NCI-H1930 (cell line): Measurements from ENCODE around the gene ENAH.
"Not testable (repeated sequence)": the region's sequence is repeated elsewhere in the genome, so short reads cannot be mapped to it uniquely, and the experiment has no call there.

ENCODE experiments used
- DNase-seq, 2 experiments: peaks; one replicate each; lab custom pipeline; 2025; lab: John Stamatoyannopoulos, UW

ENAH gene

DNA sequence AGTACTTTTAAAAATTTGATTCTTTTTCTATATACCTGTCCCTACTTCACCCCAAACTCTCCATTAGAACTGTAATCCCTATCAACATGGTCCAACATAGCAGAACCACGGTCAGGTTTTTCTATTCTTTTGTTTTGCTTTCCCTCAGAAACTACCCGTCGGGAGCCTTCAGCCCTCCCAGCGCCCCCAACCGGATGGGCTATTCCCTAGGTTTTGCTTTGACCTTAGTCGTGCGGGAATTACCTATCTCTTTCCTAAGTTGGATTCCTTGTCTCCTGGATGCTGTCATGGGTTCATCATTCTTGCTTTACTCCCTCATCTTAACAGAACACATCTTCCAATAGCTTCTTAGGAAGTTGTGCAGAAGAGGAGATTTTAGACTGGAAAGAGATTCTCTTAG, 127.5 kb downstream of the ENAH start:
- no peak for DNase-seq

DNA sequence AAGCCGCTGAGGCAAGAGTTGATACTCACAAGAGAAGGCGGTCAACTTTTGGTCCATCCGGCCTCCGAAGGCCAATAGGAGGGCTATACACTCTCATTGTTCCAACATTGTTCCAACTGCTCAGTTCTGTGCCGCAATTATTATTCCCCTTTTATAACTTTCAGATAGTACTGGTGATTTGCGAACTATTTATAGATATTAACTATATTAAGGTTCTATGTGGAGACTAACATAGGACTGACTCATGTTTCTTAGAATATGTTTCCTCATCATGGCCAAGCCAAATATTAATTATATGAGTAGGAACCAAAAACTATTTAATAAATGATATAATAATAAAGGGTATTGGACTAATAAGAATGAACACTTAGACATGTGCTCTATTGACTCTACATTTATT, 128.4 kb downstream of the ENAH start:
- no peak for DNase-seq

DNA sequence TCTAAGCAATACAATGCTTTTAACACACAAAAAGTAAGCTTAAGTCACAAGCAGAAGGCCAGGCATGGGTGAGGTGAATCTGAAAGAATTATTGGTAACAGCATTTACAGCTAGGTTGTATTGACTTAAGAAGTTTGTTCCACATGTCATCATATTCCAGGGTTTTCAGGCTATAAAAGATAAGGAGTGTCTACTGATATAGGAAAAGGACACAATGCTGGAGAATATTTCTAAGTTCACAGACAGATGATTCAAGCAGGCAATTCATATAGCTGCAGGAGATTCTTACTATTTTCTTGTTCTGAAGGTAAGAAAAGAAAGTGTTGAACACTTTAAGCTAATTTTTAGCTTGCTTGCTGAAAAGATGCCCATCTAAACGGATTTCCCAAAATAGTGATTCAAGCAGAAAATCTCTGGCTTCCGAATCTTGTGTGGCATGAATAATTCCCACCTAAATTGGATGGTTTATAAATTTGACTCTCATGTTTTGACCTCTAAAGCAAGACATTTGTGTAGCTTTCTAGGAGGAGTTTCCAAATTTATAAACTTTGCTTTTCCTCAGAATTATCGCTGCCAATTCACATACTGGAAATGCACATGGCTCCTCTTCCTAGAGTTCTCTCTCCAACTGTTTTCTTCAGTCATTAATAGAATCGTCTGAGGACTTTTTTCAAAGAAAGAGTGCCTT, 129.5 kb downstream of the ENAH start:
- no peak for DNase-seq

DNA sequence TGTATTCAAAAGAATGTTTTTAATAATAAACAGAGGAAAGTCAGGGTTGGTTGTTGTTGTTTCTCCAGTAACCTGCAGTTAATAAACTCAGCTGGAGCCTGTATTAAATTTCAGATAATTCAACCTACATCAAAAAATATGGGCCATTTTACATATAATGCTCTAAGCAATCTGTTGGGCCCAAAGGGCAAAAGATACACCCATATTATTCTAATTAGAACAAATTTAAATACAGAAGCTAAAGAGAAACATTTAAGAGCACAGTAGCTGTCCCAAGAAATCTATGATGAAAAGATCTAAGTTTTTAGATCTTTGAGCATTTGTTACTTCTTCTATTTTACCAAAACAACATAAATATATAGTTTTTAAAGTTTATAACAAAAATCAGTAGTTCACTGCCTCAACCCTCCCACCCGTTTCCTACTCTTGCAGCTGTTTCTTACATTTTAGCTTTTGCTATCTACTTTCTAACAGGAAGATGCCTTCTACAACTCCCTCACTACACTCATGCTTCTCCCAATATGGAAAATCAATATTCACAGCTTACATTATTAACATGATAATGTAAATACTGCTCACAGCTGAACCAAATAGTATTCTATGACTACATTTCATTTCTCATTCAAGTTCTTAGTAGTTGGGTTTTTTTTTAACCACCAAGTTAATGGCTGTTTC, 130.2 kb downstream of the ENAH start:
- DNase-seq = no peak

DNA sequence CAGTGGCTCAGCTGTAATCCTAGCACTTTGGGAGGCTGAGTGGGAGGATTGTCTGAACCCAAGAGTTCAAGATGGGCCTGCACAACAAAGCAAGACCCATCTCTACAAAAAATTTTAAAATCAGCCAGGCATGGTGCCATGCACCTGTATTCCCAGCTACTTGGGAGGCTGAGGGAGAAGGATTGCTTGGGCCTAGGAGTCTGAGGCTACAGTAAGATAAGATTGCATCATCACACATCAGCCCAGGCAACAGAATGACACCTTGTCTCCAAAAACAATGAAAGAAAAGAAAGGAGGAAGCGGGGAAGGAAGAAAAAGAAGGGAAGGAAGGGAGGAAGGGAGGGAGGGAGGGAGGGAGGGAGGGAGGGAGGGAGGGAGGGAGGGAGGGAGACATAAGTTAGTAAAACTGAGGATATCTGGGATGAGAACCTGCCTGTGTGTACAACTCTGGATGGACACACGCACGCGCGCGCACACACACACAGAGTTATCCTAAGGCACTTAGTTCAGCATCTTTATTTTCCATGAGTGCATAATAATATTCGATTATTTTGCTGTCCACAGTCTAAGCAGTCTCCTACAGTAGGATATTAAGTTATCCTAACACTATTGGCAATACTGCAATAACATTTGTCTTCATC, 132.2 kb downstream of the ENAH start:
- DNase-seq = no peak

DNA sequence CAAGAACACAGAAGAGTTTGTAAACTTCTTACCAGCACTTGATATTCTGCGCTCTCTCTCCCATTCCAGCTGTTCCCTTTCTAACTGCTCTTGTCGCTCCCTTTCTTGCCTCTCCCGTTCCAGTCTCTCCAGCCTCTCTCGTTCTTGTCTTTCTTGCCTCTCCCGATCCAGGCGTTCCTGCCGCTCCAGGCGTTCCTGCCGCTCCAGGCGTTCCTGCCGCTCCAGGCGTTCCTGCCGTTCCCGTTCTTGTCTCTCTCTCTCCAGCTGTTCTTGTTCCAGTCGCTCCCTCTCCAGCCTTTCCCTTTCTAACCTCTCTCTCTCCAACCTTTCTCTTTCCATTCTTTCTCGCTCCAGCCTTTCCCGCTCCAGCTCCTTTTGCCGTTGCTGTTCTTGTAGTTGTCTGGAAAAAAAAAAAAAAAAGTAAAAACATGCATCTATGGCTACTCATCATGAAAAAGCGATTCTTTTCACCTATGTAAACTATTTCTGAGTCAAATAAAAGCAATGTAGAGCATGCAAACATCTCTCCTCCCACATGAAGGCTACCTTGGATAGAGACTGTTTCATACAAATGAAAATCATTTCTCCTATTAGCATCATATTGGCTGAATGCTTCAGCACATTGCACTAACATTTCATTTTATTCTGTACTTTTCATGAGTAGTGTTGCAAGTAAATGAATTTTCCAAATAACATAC, 133.6 kb downstream of the ENAH start:
- no peak for DNase-seq

DNA sequence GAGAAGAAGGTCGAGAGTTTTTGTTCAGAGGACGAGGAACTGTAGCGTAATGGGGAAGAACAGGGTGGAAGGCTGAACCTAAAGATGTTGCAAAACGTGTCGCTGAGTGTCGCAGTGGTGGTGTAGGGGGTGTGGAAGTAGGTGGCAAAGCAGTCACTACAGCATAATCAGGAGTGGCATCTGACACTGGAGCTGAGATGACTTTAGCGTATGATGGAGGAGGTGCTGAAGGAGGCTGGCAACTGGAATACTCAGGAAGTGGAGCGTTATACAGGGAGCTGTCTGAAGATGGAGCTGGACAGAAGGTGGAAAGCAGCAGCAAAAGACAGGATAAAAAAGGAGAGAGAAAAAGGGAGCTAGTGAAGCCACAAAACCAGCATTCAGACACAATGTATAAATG, 135.2 kb downstream of the ENAH start:
- no peak for DNase-seq

DNA sequence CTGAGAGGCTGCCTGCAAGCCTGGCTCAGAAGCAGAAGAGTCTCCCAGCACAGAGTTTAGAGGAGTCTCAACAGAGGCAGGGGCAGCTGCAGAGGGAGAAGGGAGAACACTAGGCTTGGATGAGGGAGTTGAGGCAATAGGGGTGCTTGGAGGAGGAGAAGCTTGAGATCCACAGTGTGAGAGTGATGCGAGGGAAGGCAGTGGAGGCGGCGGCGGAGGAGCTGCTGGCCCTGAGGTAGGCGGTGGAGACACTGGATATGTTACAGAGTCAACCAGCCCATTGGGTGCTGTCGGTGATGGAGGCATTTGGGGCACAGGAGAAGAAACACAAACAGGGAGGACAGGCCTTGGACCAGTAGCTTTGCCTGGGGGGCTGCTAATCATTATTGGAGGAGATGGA, 135.7 kb downstream of the ENAH start:
- DNase-seq = no peak

DNA sequence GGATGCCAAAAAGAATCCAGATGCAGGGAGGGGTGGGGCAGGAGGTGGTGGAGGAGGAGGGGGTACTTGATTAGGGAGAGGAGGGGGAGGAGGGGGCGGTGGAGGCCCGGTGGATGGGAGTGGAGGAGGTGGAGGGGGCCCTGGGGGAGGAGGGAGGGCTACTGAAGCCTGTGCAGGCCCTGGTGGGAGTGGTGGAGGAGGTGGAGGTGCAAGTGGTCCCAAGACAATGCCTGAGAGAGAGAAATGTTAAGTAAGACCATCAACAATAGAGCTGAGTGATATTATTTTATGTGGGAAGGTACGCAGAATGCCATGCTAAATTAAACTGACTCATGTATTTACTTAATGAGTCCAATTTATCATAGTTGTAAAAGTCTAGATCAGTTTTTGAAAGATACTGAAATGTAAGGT, 138.2 kb downstream of the ENAH start:
- DNase-seq = no peak

DNA sequence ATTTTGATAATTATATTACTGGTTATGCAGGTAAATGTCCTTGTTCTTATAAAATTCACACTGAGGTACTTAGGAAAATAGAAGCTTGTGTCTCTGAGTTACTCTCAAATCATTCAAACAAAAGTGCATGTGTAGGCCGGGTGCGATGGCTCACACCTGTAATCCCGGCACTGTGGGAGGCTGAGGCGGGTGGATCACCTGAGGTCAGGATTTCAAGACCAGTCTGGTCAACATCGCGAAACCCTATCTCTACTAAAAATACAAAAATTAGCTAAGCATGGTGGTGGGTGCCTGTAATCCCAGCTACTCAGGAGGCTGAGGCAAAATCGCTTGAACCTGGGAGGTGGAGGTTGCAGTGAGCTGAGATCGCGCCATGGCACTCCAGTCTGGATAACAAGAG, 139.3 kb downstream of the ENAH start:
- not testable (repeated sequence) for DNase-seq

DNA sequence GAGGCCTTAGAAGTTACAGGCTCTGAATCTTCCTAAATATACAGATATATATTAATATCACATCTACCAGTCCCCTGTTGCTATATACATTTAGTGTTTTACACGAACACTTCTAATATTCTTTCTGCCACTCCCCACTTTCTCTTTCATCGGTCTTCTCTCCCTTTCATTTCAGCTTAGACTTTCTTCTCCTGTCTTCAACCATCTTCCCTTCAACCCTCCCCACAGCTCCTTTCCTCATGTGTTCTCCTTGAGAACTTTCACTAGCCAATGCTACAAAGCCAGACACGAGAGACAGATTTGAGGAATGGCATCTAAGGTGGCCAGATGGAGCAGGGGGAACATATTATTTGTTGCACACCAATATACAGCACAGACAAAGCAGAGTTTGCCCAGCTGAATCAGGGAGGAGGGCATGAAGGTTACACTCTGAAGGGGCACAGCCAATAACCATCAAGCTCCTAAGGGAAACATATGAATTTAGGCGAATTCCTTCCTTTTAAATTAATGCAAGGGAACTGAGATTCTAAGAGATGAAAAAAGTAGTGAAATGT, 141.0 kb downstream of the ENAH start:
- DNase-seq = no peak

DNA sequence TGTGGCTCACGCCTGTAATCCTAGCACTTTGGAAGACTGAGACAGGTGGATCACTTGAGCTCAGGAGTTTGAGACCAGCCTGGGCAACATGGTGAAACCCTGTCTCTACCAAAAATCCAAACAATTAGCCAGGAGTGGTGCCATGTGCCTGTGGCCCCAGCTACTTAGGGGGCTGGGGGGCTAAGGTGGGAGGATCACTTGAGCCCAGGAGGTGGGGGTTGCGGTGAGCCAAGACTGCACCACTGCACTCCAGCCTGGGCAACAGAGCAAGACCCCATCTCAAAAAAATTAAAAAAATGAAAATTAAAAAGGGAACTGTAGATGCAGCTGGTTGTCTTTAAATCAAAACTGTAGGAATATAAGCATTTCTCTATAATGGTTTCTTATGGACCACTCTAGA, 142.2 kb downstream of the ENAH start:
- DNase-seq = not testable (repeated sequence)

DNA sequence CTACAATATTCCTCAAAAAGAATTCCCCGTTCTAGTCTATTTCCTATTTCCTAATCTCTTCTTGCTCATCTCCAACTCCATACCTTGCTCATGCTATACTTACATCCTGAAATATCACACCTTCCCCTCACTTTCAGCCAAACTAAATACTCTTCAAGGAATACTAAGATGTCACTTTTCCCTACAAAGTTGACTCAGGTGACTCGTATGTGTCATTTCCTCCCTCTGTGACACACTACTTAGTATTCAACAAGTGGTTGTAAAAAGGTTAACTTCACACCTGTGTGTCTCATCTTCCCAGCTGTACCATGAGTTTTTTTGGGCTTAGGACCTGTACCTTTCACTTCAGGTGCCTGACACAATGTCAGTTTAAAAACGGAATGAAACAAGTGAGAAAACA, 143.2 kb downstream of the ENAH start:
- no peak for DNase-seq

DNA sequence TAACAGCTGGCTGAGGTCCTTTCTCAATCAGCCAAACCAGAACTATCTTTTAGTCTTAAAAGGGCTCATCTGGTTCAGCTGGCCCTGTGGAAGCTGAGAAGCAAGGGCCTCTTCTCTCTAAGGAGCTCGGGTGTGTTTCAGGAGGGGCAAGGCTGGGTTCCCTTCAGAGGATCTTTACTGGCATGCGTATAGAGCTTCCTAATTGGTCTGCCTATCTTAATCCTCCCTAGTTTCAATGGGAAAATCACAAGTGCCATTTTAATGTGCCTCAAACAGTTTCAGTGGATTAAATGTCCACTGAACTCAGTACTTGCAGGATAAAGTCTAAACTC, 143.6 kb downstream of the ENAH start:
- no peak for DNase-seq

DNA sequence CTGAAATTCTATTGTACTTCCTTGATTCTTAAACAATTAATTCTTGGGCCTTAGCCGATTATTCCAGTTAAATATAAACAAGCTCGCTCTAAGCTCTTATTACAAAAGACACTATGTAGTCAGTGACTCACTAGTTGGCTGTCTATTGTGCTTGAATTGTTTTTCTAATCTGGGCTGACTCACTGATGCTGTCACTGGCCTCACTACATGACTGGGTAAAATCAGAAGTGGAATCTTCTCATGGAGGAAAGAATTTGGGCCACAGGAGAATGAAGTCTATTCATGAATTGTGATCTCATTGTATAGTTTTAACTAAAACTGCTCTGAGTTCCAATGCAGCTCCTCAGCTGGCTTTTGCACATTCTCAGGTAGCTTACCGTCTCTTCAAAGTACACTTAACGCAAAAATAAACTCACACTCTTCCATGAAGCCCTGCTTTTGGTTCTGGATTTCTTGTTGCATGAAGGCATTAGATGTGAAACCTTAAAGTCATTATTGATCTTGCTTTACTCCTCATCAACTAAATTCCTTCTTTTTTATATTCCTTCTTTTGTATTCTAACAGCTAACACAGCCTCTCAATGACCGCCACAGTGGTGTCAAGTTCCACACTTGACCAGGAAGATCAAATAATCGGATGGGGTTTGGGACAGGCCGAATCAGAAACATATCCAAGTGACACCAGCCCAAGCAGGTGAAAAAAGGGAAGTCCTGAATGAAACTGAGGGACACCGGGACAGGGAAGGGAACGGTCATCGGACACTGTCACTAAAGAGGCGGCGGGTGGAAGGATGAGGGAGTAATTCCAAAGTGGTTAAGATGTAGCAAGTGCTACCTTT, 144.2 kb downstream of the ENAH start:
- peak in 1 of 2 experiments; percentile 41 for DNase-seq

DNA sequence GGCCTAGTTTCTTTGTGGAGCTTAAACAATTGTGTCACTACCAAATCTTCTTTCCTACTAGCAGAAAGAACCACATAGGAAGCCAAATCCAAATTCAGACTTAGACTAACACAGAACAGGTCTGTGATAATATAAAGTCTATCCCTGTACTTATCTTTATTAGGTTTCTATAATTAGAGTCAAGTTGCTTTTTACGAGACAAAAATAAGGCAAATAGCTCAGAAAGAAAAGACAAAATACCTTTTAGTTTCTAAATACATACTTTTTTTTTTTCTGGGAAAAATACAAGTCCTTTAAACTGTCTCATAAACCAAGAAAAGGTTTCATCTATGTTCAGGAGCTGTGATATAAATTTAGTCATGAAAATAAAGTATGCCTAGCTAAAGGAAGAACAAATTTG, 146.2 kb downstream of the ENAH start:
- no peak for DNase-seq

DNA sequence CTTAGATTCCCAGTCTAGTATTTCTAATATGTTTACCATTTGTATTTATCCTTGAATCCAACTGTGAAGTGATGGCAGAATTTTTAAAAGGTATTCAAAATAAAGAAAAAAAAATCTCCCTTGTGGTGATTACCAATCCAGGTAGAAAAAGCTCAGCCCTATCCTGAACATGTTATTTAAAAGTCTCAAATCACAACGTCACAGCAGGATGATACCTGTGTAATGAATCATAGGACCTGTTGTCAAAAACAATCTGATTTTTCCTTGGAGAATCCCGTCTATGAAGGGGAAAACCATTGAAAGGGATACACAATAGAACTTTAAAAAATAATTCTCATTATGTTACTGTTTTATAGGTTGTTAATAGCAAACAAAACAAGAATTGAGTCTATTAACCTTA, 148.1 kb downstream of the ENAH start:
- DNase-seq = no peak

DNA sequence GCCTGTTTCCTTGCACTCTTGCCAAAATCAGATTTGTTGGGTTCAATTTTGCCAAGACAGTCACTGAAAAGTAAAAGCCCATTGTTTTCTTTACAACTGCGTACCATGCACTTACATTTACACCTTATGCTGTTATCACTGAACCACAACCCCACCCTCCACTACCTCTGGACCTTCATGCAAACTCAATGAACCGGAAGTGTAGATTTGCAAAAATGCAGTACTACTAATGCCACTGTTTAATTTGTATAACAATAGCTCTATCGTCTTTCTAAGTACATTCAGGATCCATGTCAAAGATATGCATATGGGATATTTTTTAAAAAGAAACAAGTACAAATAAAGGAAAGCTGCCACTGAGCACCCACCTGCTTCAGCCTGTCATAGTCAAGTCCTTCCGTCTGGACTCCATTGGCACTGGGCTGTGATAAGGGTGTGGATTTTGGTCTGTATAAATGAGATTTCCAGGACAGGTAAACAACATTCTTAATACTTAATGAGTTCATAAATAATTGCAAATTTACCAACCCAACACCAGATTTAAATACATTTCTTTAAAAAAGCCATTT, 152.2 kb downstream of the ENAH start:
- no peak for DNase-seq

DNA sequence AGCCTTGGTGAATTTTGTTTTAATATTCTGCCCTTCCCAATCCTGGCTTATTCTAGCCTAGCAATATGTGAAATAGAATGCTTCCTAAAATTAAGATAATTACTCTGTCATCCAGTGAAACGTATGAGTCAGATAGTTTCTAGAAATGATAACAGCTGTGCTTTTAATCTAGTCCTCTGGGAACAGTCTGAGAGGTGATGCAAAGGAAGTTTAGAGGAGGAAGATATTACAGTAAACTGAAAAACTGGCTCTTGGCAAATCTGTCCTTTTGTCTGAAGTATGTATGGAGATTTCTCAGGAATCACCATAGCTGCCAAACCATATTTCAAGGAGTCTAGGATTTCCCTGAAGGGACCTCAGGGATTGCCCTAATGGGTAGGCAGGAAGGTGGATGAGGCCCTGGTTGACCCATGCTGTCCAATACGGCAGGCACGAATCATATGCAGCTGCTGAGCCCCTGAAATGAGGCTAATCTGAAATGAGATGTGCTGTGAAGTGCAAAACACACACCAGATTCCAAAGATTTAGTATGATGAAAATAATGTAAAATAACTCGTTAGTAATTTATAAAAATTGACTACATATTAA, 154.3 kb downstream of the ENAH start:
- DNase-seq = no peak

DNA sequence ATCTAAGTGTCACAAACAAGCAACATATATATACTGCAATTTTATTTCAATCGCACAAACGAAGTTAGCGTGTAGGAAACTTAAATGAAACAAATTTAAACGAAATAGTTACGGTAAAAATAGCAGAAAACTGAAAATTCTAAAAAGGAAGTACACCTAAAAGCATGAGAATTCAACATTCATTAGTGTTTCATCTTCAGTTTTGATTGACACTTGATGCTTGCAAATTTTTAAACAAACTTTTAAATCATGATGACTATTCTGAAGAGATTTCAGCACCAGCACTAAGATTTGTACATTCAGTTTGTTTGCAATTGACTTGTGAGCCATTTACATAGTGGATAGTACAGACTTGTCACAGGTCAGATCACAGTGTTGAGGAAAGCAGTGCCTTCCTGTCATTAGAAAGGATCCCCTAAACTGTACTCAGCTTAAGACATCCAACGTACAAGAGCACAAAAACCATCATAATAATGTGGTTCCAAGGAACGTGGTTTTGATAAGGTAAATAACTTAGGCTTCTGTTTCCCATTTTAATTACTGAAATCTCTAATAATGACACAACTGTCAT, 158.0 kb downstream of the ENAH start:
- DNase-seq = no peak
